Endothelial cell of umbilical vein (primary cell): ENCODE data around the gene DMAC1. TPM values are rescaled to one million over a fixed set of nuclear protein-coding genes. Genes with fewer than 3 reads are reported as not detected.

Source experiments
- BruUV-seq: library from RNA; stranded (reverse); fragments of 400-500 nt; replicated peaks from 2 replicates; lab custom pipeline; 2021; lab: Mats Ljungman, UMichigan
- CTCF ChIA-PET: fragments of 300-600, 350-600 bp; sonication (Branson Sonifier 250); formaldehyde crosslinking; loops from one replicate; lab custom pipeline; 2021; ENCODE audit warnings: antibody characterized with exemption, inconsistent platforms; lab: Charles Lee
- POLR2A ChIA-PET: fragments of 300-600, 350-600 bp; sonication (Branson Sonifier 250); formaldehyde crosslinking; loops from one replicate; lab custom pipeline; 2021; ENCODE audit warnings: antibody characterized with exemption, inconsistent platforms; lab: Charles Lee
- DNase-seq: peaks from one replicate; pipeline ENCODE4 v3.0.0-alpha.2; 2011; ENCODE audit warnings: low read depth, low spot score
- FAIRE-seq: peaks from 2 replicates; lab custom pipeline; 2011; peaks lifted over from hg19 to GRCh38; lab: Jason Lieb, UNC
- H2AFZ ChIP-seq: 2 replicates; pipeline ENCODE4 v1.6.0; 2012; ENCODE audit warnings: low read depth, low read length, control low read depth, inconsistent platforms
- H3K27ac ChIP-seq: 2 replicates; pipeline ENCODE4 v1.5.1; 2011; ENCODE audit warnings: low read depth, mild to moderate bottlenecking, control low read depth, low read length, moderate library complexity; ENCODE audit not compliant: insufficient read depth
- H3K27me3 ChIP-seq, 2 experiments: 2 replicates each; pipeline versions ENCODE4 v1.6.0 to v1.6.1; 2011; ENCODE audit warnings: low read length in 2 of 2, mixed read lengths in 1 of 2; ENCODE audit not compliant: control insufficient read depth in 2 of 2, insufficient read depth in 2 of 2
- H3K36me3 ChIP-seq, 2 experiments: 2 replicates in 1 of 2; 3 replicates in 1 of 2; pipeline ENCODE4 v1.5.1; 2011; ENCODE audit warnings: low read length in 2 of 2, mild to moderate bottlenecking in 1 of 2, moderate library complexity in 1 of 2; ENCODE audit not compliant: control insufficient read depth in 2 of 2, insufficient read depth in 2 of 2; ENCODE audit errors: extremely low read depth in 1 of 2
- H3K4me1 ChIP-seq: 3 replicates; pipeline ENCODE4 v1.5.1; 2011; ENCODE audit warnings: mild to moderate bottlenecking, low read length; ENCODE audit not compliant: control insufficient read depth, insufficient read depth; ENCODE audit errors: extremely low read depth
- H3K4me2 ChIP-seq: 2 replicates; pipeline ENCODE4 v1.6.1; 2011; ENCODE audit warnings: low read length, control low read depth, mixed read lengths; ENCODE audit not compliant: insufficient read depth
- H3K4me3 ChIP-seq, 3 experiments: fragments of 200-600 bp in 1 of 3; sonication (generic), shearing (Covaris generic) in 1 of 3; replicated peaks in 1 of 3; 2 replicates each; pipeline ENCODE4 v1.5.1; 2011 to 2016; ENCODE audit warnings: control low read depth in 3 of 3, low read length in 3 of 3, mild to moderate bottlenecking in 2 of 3, inconsistent platforms in 1 of 3, low read depth in 1 of 3, moderate library complexity in 1 of 3; ENCODE audit not compliant: insufficient read depth in 1 of 3
- H3K79me2 ChIP-seq: 2 replicates; pipeline ENCODE4 v1.6.0; 2012; ENCODE audit warnings: low read length, inconsistent platforms; ENCODE audit not compliant: control insufficient read depth, insufficient read depth
- H3K9ac ChIP-seq: replicated peaks from 2 replicates; pipeline ENCODE3; 2011; ENCODE audit warnings: low read length, control low read depth; ENCODE audit not compliant: insufficient read depth; ENCODE audit errors: extremely low read depth
- H3K9me1 ChIP-seq: replicated peaks from 3 replicates; pipeline ENCODE4 v1.6.0; 2011; ENCODE audit warnings: mild to moderate bottlenecking, low read length; ENCODE audit not compliant: control insufficient read depth, insufficient read depth; ENCODE audit errors: extremely low read depth
- H3K9me3 ChIP-seq: replicated peaks from 2 replicates; pipeline ENCODE4 v1.5.1; 2012; ENCODE audit warnings: low read length, inconsistent platforms; ENCODE audit not compliant: control insufficient read depth, insufficient read depth
- H4K20me1 ChIP-seq: replicated peaks from 2 replicates; pipeline ENCODE3; 2011; ENCODE audit warnings: mild to moderate bottlenecking, low read length; ENCODE audit not compliant: control insufficient read depth, insufficient read depth; ENCODE audit errors: extremely low read depth
- CTCF ChIP-seq, 2 donors: IDR thresholded peaks; 1 replicate in 1 of 2; 2 replicates in 1 of 2; pipeline ENCODE4 v1.5.1; 2011; ENCODE audit warnings: low read length in 2 of 2, mild to moderate bottlenecking in 2 of 2, moderate library complexity in 2 of 2, control low read depth in 1 of 2, inconsistent platforms in 1 of 2, low read depth in 1 of 2; ENCODE audit not compliant: insufficient read depth in 1 of 2; ENCODE audit errors: extremely low read depth in 1 of 2
- EZH2 ChIP-seq: IDR thresholded peaks from 2 replicates; pipeline ENCODE4 v1.6.1; 2012; ENCODE audit warnings: borderline replicate concordance, low read depth, mild to moderate bottlenecking, moderate library complexity, low read length, inconsistent platforms; ENCODE audit not compliant: severe bottlenecking
- FOS ChIP-seq: IDR thresholded peaks from 2 replicates; pipeline ENCODE4 v1.6.1; 2011; ENCODE audit warnings: mild to moderate bottlenecking, low read length, moderate library complexity, borderline replicate concordance; ENCODE audit not compliant: insufficient read depth
- GATA2 ChIP-seq: IDR thresholded peaks from 2 replicates; pipeline ENCODE4 v1.7.0; 2011; ENCODE audit warnings: low read depth, mild to moderate bottlenecking, moderate library complexity, mixed read lengths, low read length; ENCODE audit not compliant: insufficient read length, insufficient read depth
- JUN ChIP-seq: IDR thresholded peaks from 2 replicates; pipeline ENCODE4 v1.6.1; 2011; ENCODE audit warnings: borderline replicate concordance, low read depth; ENCODE audit not compliant: insufficient read length, insufficient read depth
- MAX ChIP-seq: IDR thresholded peaks from 2 replicates; pipeline ENCODE4 v1.6.1; 2011; ENCODE audit not compliant: insufficient read depth, insufficient read length
- MYC ChIP-seq: IDR thresholded peaks from one replicate; pipeline ENCODE4 v1.6.1; 2011; ENCODE audit warnings: mild to moderate bottlenecking, low read depth, low read length
- POLR2A ChIP-seq: IDR thresholded peaks from 2 replicates; pipeline ENCODE4 v1.6.1; 2012; ENCODE audit warnings: low read depth, mild to moderate bottlenecking, control low read depth, low read length
- POLR2AphosphoS5 ChIP-seq: IDR thresholded peaks from 2 replicates; pipeline ENCODE4 v1.6.1; 2012; ENCODE audit warnings: low read depth, mild to moderate bottlenecking, control low read depth, low read length, moderate library complexity; ENCODE audit not compliant: insufficient read depth
- dilution Hi-C: fragments of 300-500 bp; cut with MboI; formaldehyde crosslinking; loops from one replicate; pipeline ENCODE4 v1.15.0; 2019; ENCODE audit warnings: low sequenced_read_pairs; ENCODE audit not compliant: extremely low pct_ligation_motif_present
- intact Hi-C: fragments of 100-400 bp; cut with micrococcal nuclease; formaldehyde crosslinking; loops from one replicate; pipeline ENCODE4 v1.10.0; 2022
- polyA plus RNA-seq, 4 experiments: library from polyadenylated mRNA; depleted of rRNA in 3 of 4; stranded (reverse) in 3 of 4; unstranded in 1 of 4; fragments of >200 nt; gene quantifications; 2 replicates each; pipeline versions ENCODE4 v1.2.1 to v1.2.3, GENCODE V29; 2011 to 2012; ENCODE audit warnings: missing spikeins in 1 of 4
- total RNA-seq: library from RNA; stranded (reverse); gene quantifications from 2 replicates; pipeline ENCODE4 v1.2.3, GENCODE V29; 2021

The DMAC1 gene
- total and polyA plus RNA-seq, 2 donors (not counting 3 experiments of a cell fraction or from before 2014, with no cell fraction given): 15.8 to 44.0 TPM

- ChIA-PET POLR2A (no interaction called here), CTCF (no interaction called here)
- Histone ChIP-seq H3K27ac (no peak overlapping the region), H2AFZ (no peak overlapping the region), H4K20me1 (no peaks in the 10 kb centered on the region), H3K79me2 (no peaks in the 10 kb centered on the region), H3K9me3 (no peaks in the 10 kb centered on the region), H3K9ac (no peak overlapping the region), H3K9me1 (no peaks in the 10 kb centered on the region), H3K36me3 (no peaks in the 10 kb centered on the region), H3K4me2 (no peak overlapping the region), H3K4me1 (no peaks in the 10 kb centered on the region), H3K4me3 (no peak overlapping the region), H3K27me3 (no peaks in the 10 kb centered on the region)
- DNase-seq (no peak), FAIRE-seq (no peak)
- BruUV-seq: no TSS peak
- TF ChIP-seq POLR2A: no peak
- no peak for TF ChIP-seq MYC
- no peak for TF ChIP-seq FOS
- TF ChIP-seq POLR2AphosphoS5: no peak
- TF ChIP-seq GATA2: no peak
- no peak for TF ChIP-seq CTCF (IDR thresholded peaks at IDR 0.05; ENCODE audit: extremely low read depth in 1 of 2, insufficient read depth in 1 of 2, low read depth in 1 of 2, low read length in 2 of 2)
- TF ChIP-seq MAX: no peak
- TF ChIP-seq EZH2: no peak
- no peak for TF ChIP-seq JUN
- dilution Hi-C loops (no loop called here), intact Hi-C loops (no loop called here)
Observed at GRCh38 chr9:7841831-7842230, 42.3 kb upstream of the DMAC1 start.
